ENCODE data around the gene ERBB4. TPM values are rescaled to one million over a fixed set of nuclear protein-coding genes. Genes with fewer than 3 reads are reported as not detected.

Gene ERBB4
- total RNA-seq, 4 donors from 2014 or later, result 0.16 to 12.7 (median 0.27) TPM; not detected in 1

GRCh38 chr2:212133337-212133736 is 405.3 kb downstream of the ERBB4 start:
- no peak for DNase-seq
- no peaks in the 10 kb centered on the region for H3K36me3 ChIP-seq
- H3K9me3 ChIP-seq, result no peaks in the 10 kb centered on the region
- no peak for TF ChIP-seq CTCF (IDR thresholded peaks at IDR 0.05)
- no peak for TF ChIP-seq EP300 (IDR thresholded peaks at IDR 0.05; ENCODE audit: low read depth)
- TF ChIP-seq POLR2A (IDR thresholded peaks at IDR 0.05), result no peak
- TF ChIP-seq POLR2AphosphoS5 (IDR thresholded peaks at IDR 0.05), result no peak
- no peak overlapping the region for H3K27ac ChIP-seq
- no peak overlapping the region for H3K4me3 ChIP-seq
- no peaks in the 10 kb centered on the region for H3K27me3 ChIP-seq
- no peaks in the 10 kb centered on the region for H3K4me1 ChIP-seq
- 52 to 60% methylated on average over 1 to 2 of the region's 2 CpGs for WGBS, 2 donors (ENCODE audit: low coverage in 1 of 2)
- in situ Hi-C loops (cut with MboI; ENCODE audit: low pct_ligation_motif_present in 1 of 4, low pct_unique_long_range_greater_than_20kb in 1 of 4, low sequenced_read_pairs in 3 of 4) (no loop called here), intact Hi-C loops (cut with DNase I; ENCODE audit: low total_unique reads) (no loop called here)

- H3K27ac ChIP-seq, result no peak overlapping the region
Measured at GRCh38 chr2:212124598-212124997, 414.0 kb downstream of the ERBB4 start.

GRCh38 chr2:212119591-212119990 is 419.0 kb downstream of the ERBB4 start:
- 48 to 64% methylated on average over 2 of the region's 2 CpGs for WGBS, 2 donors (ENCODE audit: low coverage in 1 of 2)
- in situ Hi-C loops (cut with MboI; ENCODE audit: low pct_ligation_motif_present in 1 of 4, low pct_unique_long_range_greater_than_20kb in 1 of 4, low sequenced_read_pairs in 3 of 4) (no loop called here), intact Hi-C loops (cut with DNase I; ENCODE audit: low total_unique reads) (no loop called here)

More at GRCh38 chr2:212124598-212124997, 414.0 kb downstream of the ERBB4 start:
- H3K27me3 ChIP-seq, result no peaks in the 10 kb centered on the region
- H3K4me1 ChIP-seq, result no peaks in the 10 kb centered on the region
- intact Hi-C loops (cut with DNase I; ENCODE audit: low total_unique reads) (no loop called here), in situ Hi-C loops (cut with MboI; ENCODE audit: low pct_ligation_motif_present in 1 of 4, low pct_unique_long_range_greater_than_20kb in 1 of 4, low sequenced_read_pairs in 3 of 4) (no loop called here)
- no peak for DNase-seq
- no peak overlapping the region for H3K4me3 ChIP-seq
- TF ChIP-seq CTCF (IDR thresholded peaks at IDR 0.05), result no peak
- no peak for TF ChIP-seq POLR2AphosphoS5 (IDR thresholded peaks at IDR 0.05)
- no peak for TF ChIP-seq EP300 (IDR thresholded peaks at IDR 0.05; ENCODE audit: low read depth)
- TF ChIP-seq POLR2A (IDR thresholded peaks at IDR 0.05), result no peak
- H3K9me3 ChIP-seq, result no peaks in the 10 kb centered on the region
- no peaks in the 10 kb centered on the region for H3K36me3 ChIP-seq
- 62 to 64% methylated on average over 8 to 10 of the region's 10 CpGs for WGBS, 2 donors (ENCODE audit: low coverage in 1 of 2)

GRCh38 chr2:212117926-212118325 is 420.7 kb downstream of the ERBB4 start:
- TF ChIP-seq POLR2A (IDR thresholded peaks at IDR 0.05), result no peak
- no peak for TF ChIP-seq POLR2AphosphoS5 (IDR thresholded peaks at IDR 0.05)
- no peak for TF ChIP-seq CTCF (IDR thresholded peaks at IDR 0.05)
- TF ChIP-seq EP300 (IDR thresholded peaks at IDR 0.05; ENCODE audit: low read depth), result no peak
- no peak for DNase-seq
- Histone ChIP-seq H3K4me1 (no peaks in the 10 kb centered on the region), H3K36me3 (no peaks in the 10 kb centered on the region), H3K27me3 (no peaks in the 10 kb centered on the region), H3K27ac (no peak overlapping the region), H3K9me3 (no peaks in the 10 kb centered on the region), H3K4me3 (no peak overlapping the region)
- in situ Hi-C loops (cut with MboI; ENCODE audit: low pct_ligation_motif_present in 1 of 4, low pct_unique_long_range_greater_than_20kb in 1 of 4, low sequenced_read_pairs in 3 of 4) (no loop called here), intact Hi-C loops (cut with DNase I; ENCODE audit: low total_unique reads) (no loop called here)
- 55 to 60% methylated on average over 2 of the region's 2 CpGs for WGBS, 2 donors (ENCODE audit: low coverage in 1 of 2)

More at GRCh38 chr2:212119591-212119990, 419.0 kb downstream of the ERBB4 start:
- no peaks in the 10 kb centered on the region for H3K4me1 ChIP-seq
- H3K36me3 ChIP-seq, result no peaks in the 10 kb centered on the region
- no peak for DNase-seq
- no peaks in the 10 kb centered on the region for H3K27me3 ChIP-seq
- H3K4me3 ChIP-seq, result no peak overlapping the region
- no peak overlapping the region for H3K27ac ChIP-seq
- no peaks in the 10 kb centered on the region for H3K9me3 ChIP-seq
- TF ChIP-seq POLR2A (IDR thresholded peaks at IDR 0.05) (no peak), CTCF (IDR thresholded peaks at IDR 0.05) (no peak), EP300 (IDR thresholded peaks at IDR 0.05; ENCODE audit: low read depth) (no peak), POLR2AphosphoS5 (IDR thresholded peaks at IDR 0.05) (no peak)

All from transverse colon (tissue), 4 donors.